VCaP (cell line): ENCODE results near the gene EFHD2.

ENCODE experiments used
- H3K27ac ChIP-seq: fragments of 450-650 bp; 2 replicates; pipeline ENCODE4 v1.5.1; 2017
- CTCF ChIP-seq: fragments of 450-650 bp; conservative IDR thresholded peaks from 2 replicates; pipeline ENCODE4 v1.5.1; 2017; ENCODE audit warnings: mild to moderate bottlenecking, moderate library complexity

EFHD2 gene

GRCh38 chr1:15448877-15449462 lies 39.3 kb downstream of the EFHD2 start:
- no peak overlapping the region for H3K27ac ChIP-seq
- no peak for TF ChIP-seq CTCF

GRCh38 chr1:15449567-15449966 lies 39.9 kb downstream of the EFHD2 start:
- TF ChIP-seq CTCF: no peak
- H3K27ac ChIP-seq: no peak overlapping the region

GRCh38 chr1:15451014-15451722 lies 41.5 kb downstream of the EFHD2 start:
- no peak overlapping the region for H3K27ac ChIP-seq
- no peak for TF ChIP-seq CTCF

GRCh38 chr1:15452216-15452615 lies 42.5 kb downstream of the EFHD2 start:
- TF ChIP-seq CTCF: no peak
- H3K27ac ChIP-seq: no peak overlapping the region

GRCh38 chr1:15452866-15453571 lies 43.3 kb downstream of the EFHD2 start:
- no peak for TF ChIP-seq CTCF
- H3K27ac ChIP-seq: no peak overlapping the region

- H3K27ac ChIP-seq: no peak overlapping the region
- TF ChIP-seq CTCF: no peak
Measured at GRCh38 chr1:15453734-15454133, 44.0 kb downstream of the EFHD2 start.

GRCh38 chr1:15454256-15454655 lies 44.6 kb downstream of the EFHD2 start:
- H3K27ac ChIP-seq: no peak overlapping the region
- TF ChIP-seq CTCF: no peak
